ENCODE data around the gene ETF1.

Gene ETF1

GRCh38 chr5:138542180-138542955, 668 bp downstream of the ETF1 start:
- no peaks in the 10 kb centered on the region for H3K27me3 ChIP-seq
- peak overlapping the region; percentile 86 to 95 for H3K4me3 ChIP-seq (ENCODE audit: low read depth in 1 of 2, low read length in 1 of 2)
- no peak for TF ChIP-seq CTCF (IDR thresholded peaks at IDR 0.05)
- H3K4me1 ChIP-seq (ENCODE audit: control insufficient read depth in 1 of 2, insufficient read depth in 1 of 2, low read depth in 1 of 2, low read length in 1 of 2), result peaks cover 57 to 67% of the 10 kb centered on the region in 2 experiments
- no peaks in the 10 kb centered on the region for H3K9me3 ChIP-seq
- peaks cover 7% of the 10 kb centered on the region for H3K36me3 ChIP-seq
- peak overlapping the region; percentile 99 for H3K27ac ChIP-seq

- peaks cover 58 to 72% of the 10 kb centered on the region in 2 experiments for H3K4me1 ChIP-seq (ENCODE audit: control insufficient read depth in 1 of 2, insufficient read depth in 1 of 2, low read depth in 1 of 2, low read length in 1 of 2)
- H3K27ac ChIP-seq, result peak overlapping the region; percentile 99
- H3K36me3 ChIP-seq, result peaks cover 7% of the 10 kb centered on the region
- no peaks in the 10 kb centered on the region for H3K9me3 ChIP-seq
- H3K27me3 ChIP-seq, result no peaks in the 10 kb centered on the region
- TF ChIP-seq CTCF (IDR thresholded peaks at IDR 0.05), result no peak
- H3K4me3 ChIP-seq (ENCODE audit: low read depth in 1 of 2, low read length in 1 of 2), result peak overlapping the region; percentile 86 to 95
Observed at GRCh38 chr5:138541511-138542179, 1.4 kb downstream of the ETF1 start.

GRCh38 chr5:138539791-138540190, 3.2 kb downstream of the ETF1 start:
- TF ChIP-seq CTCF (IDR thresholded peaks at IDR 0.05), result no peak
- Histone ChIP-seq H3K36me3 (peaks cover 7% of the 10 kb centered on the region), H3K27ac (peak overlapping the region; percentile 99), H3K9me3 (no peaks in the 10 kb centered on the region), H3K4me1 (ENCODE audit: control insufficient read depth in 1 of 2, insufficient read depth in 1 of 2, low read depth in 1 of 2, low read length in 1 of 2) (peaks cover 71 to 77% of the 10 kb centered on the region in 2 experiments), H3K27me3 (no peaks in the 10 kb centered on the region), H3K4me3 (ENCODE audit: low read depth in 1 of 2, low read length in 1 of 2) (no peak overlapping the region)

GRCh38 chr5:138538943-138539627, 4.0 kb downstream of the ETF1 start:
- no peak for TF ChIP-seq CTCF (IDR thresholded peaks at IDR 0.05)
- Histone ChIP-seq H3K27me3 (no peaks in the 10 kb centered on the region), H3K4me3 (ENCODE audit: low read depth in 1 of 2, low read length in 1 of 2) (no peak overlapping the region), H3K9me3 (no peaks in the 10 kb centered on the region), H3K4me1 (ENCODE audit: control insufficient read depth in 1 of 2, insufficient read depth in 1 of 2, low read depth in 1 of 2, low read length in 1 of 2) (peaks cover 71 to 76% of the 10 kb centered on the region in 2 experiments), H3K36me3 (peaks cover 7% of the 10 kb centered on the region), H3K27ac (peak overlapping the region; percentile 99)

- Histone ChIP-seq H3K9me3 (no peaks in the 10 kb centered on the region), H3K27me3 (no peaks in the 10 kb centered on the region), H3K4me3 (ENCODE audit: low read depth in 1 of 2, low read length in 1 of 2) (no peak overlapping the region), H3K27ac (peak overlapping the region; percentile 43), H3K36me3 (peaks cover 7% of the 10 kb centered on the region), H3K4me1 (ENCODE audit: control insufficient read depth in 1 of 2, insufficient read depth in 1 of 2, low read depth in 1 of 2, low read length in 1 of 2) (peaks cover 80 to 86% of the 10 kb centered on the region in 2 experiments)
- no peak for TF ChIP-seq CTCF (IDR thresholded peaks at IDR 0.05)
Observed at GRCh38 chr5:138536665-138537315, 6.2 kb downstream of the ETF1 start.

All from neutrophil (primary cell).